ENCODE measurements around the gene DCDC2B. TPM values are rescaled to one million over a fixed set of nuclear protein-coding genes. Genes with fewer than 3 reads are reported as not detected.

DCDC2B gene
- total and polyA plus RNA-seq, 9 of the 15 experiments (the other 6 are each of a cell fraction or from before 2014, with no cell fraction given) = not detected

DNA sequence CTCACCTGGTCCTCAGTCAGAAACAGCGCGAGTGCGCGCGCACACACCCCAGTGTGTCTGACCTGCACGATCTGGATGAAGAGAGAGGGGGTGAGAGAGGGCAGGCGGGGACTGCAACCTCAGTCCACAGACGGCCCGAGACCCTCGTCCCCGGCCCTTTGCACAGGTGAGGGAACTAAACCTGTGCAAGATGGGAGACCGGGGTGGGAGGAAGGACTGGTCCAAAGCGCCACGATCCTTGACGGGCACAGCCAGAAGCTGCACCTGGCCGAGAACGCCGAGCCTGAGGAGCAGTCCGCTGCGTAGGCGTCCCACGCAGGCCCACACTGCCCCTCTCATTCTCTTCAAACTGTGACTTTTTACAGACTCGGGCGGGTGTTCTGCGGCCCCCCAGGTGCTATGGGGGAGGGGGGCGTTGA, 3.9 kb upstream of the DCDC2B start (continued):
- TF ChIP-seq EWSR1 (IDR thresholded peaks at IDR 0.05; ENCODE audit: borderline replicate concordance, low read depth, partially characterized antibody) (no peak), HIVEP1 (CRISPR knock-in tag; IDR thresholded peaks at IDR 0.05) (no peak), JUN (IDR thresholded peaks at IDR 0.05; ENCODE audit: borderline replicate concordance, low read depth, low read length) (no peak), JUN (CRISPR knock-in tag; IDR thresholded peaks at IDR 0.05; ENCODE audit: borderline replicate concordance) (no peak), HDAC1 (IDR thresholded peaks at IDR 0.05) (no peak)
- TF ChIP-seq, protein P1, sequence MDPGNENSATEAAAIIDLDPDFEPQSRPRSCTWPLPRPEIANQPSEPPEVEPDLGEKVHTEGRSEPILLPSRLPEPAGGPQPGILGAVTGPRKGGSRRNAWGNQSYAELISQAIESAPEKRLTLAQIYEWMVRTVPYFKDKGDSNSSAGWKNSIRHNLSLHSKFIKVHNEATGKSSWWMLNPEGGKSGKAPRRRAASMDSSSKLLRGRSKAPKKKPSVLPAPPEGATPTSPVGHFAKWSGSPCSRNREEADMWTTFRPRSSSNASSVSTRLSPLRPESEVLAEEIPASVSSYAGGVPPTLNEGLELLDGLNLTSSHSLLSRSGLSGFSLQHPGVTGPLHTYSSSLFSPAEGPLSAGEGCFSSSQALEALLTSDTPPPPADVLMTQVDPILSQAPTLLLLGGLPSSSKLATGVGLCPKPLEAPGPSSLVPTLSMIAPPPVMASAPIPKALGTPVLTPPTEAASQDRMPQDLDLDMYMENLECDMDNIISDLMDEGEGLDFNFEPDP (CRISPR knock-in tag; IDR thresholded peaks at IDR 0.05) = no peak

DNA sequence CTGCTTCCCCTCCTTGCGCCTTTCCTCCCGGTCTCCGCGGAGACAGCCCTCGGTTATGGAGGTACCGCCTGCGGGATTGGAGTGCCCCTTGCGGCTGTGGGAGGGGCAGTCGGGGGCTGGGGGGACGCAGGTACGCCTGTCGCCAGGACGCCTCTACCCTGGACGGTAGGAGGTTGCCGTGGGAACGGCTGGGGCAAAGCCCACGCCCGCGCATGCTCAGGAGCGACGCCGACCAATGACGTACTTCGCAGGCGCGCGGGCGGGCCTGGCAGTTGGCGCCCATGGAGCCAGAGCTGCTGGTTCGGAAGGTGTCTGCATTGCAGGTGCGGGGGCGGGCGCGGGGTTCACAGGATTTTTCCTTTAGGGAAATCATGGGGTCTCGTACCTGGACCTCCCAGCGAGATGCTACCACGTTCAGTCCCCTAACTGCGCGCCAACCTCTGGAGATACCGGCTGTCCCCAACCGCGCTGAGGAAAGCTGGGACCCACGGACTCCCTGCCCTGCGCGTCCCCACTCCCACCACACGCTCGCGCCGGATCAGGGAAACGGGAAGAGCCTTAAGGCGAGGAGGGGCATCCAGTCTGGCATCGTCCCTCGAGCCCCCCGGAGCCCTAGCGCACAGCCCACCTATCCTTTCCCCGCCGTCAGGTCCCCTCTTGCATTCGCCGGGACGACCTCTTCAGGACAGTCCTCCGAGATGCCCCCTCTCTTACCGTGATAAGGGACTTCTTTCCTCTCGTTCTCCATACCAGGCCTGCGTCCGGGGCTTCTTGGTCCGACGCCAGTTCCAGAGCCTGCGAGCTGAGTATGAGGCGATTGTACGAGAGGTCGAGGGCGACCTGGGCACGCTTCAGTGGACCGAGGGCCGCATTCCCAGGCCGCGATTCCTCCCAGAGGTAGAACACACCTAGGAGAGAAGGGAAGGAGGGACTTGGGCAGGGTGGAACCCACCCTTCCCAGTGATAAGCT, 3.2 kb upstream of the DCDC2B start, which contains the start of gene IQCC:
IQCC (plus strand) TSS at position 271 of the 970 bp plus-strand sequence; CDS start at position 282, 11 bp downstream.
- Histone ChIP-seq H2AFZ (ENCODE audit: low read depth, low read length) (peak within 1 kb of the TSS; percentile 92), H3K4me3 (peak within 1 kb of the TSS; percentile 74), H3K9me3 (replicated peaks; ENCODE audit: control insufficient read depth, insufficient read depth, low read depth, low read length) (no peaks in the 10 kb centered on the region), H3K36me3 (ENCODE audit: control insufficient read depth, insufficient read depth, low read length) (peaks cover 28% of the 10 kb centered on the region; the same call in 2 of the 3 replicates), H3K4me2 (ENCODE audit: insufficient read depth, low read length) (peak within 1 kb of the TSS; percentile 99), H3K27ac (ENCODE audit: extremely low read depth, low read depth, low read length) (peak within 1 kb of the TSS; percentile 87), H3K27me3 (ENCODE audit: control insufficient read depth in 2 of 2, insufficient read depth in 2 of 2, low read length in 2 of 2) (no peaks in the 10 kb centered on the region), H3K9me1 (ENCODE audit: control insufficient read depth, insufficient read depth, low read length) (peaks cover 4% of the 10 kb centered on the region), H4K20me1 (replicated peaks; ENCODE audit: control insufficient read depth, insufficient read depth, low read length) (no peaks in the 10 kb centered on the region), H3K9ac (ENCODE audit: insufficient read depth in 1 of 2, low read depth in 2 of 2, low read length in 2 of 2) (peak within 1 kb of the TSS; percentile 90 to 100), H3K4me1 (replicated peaks in 1 of 2; ENCODE audit: control insufficient read depth in 2 of 2, insufficient read depth in 2 of 2, low read length in 2 of 2) (peaks cover 22 to 47% of the 10 kb centered on the region in 2 experiments), H3K79me2 (ENCODE audit: control insufficient read depth, insufficient read depth, low read length) (peaks cover 25% of the 10 kb centered on the region)
- BruUV-seq (replicated peaks) = TSS peak; percentile 84
- in situ Hi-C loops (cut with MboI) = no loop called here
- peak; percentile 96 to 98 (median 97) for DNase-seq (ENCODE audit: extremely low read depth in 1 of 4, low spot score in 3 of 4)
- POLR2A ChIA-PET = interaction anchor here (0.5 to 7.8 kb wide), 13 partner anchors 10 to 170 kb away, joined by 3 to 80 read pairs (median 4); partner anchors contain the start of genes HDAC1, KPNA6 and MARCKSL1
- peak; percentile 79 for ATAC-seq
- intact Hi-C loops (cut with micrococcal nuclease) = loop anchor here (5.0 kb wide), 1 partner anchor 42 kb away; the partner anchor contains the start of gene FAM167B
- FAIRE-seq = peak; percentile 75
- CTCF ChIA-PET (ENCODE audit: low intra/inter-chr PET ratio) = no interaction called here
- WGBS (ENCODE audit: insufficient coverage, low coverage, missing lambda C conversion rate) = 2% methylated on average over 76 of the region's 77 CpGs
- TF ChIP-seq, protein P2, sequence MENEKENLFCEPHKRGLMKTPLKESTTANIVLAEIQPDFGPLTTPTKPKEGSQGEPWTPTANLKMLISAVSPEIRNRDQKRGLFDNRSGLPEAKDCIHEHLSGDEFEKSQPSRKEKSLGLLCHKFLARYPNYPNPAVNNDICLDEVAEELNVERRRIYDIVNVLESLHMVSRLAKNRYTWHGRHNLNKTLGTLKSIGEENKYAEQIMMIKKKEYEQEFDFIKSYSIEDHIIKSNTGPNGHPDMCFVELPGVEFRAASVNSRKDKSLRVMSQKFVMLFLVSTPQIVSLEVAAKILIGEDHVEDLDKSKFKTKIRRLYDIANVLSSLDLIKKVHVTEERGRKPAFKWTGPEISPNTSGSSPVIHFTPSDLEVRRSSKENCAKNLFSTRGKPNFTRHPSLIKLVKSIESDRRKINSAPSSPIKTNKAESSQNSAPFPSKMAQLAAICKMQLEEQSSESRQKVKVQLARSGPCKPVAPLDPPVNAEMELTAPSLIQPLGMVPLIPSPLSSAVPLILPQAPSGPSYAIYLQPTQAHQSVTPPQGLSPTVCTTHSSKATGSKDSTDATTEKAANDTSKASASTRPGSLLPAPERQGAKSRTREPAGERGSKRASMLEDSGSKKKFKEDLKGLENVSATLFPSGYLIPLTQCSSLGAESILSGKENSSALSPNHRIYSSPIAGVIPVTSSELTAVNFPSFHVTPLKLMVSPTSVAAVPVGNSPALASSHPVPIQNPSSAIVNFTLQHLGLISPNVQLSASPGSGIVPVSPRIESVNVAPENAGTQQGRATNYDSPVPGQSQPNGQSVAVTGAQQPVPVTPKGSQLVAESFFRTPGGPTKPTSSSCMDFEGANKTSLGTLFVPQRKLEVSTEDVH (IDR thresholded peaks at IDR 0.05; ENCODE audit: low read depth, partially characterized antibody) = peak; percentile 22
- TF ChIP-seq MCM7 (IDR thresholded peaks at IDR 0.05) (no peak), ZNF23 (CRISPR knock-in tag; IDR thresholded peaks at IDR 0.05) (no peak), YBX1 (IDR thresholded peaks at IDR 0.05) (no peak)
- TF ChIP-seq, protein P3, sequence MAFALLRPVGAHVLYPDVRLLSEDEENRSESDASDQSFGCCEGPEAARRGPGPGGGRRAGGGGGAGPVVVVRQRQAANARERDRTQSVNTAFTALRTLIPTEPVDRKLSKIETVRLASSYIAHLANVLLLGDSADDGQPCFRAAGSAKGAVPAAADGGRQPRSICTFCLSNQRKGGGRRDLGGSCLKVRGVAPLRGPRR (CRISPR knock-in tag; IDR thresholded peaks at IDR 0.05) = no peak
- TF ChIP-seq, protein P4, sequence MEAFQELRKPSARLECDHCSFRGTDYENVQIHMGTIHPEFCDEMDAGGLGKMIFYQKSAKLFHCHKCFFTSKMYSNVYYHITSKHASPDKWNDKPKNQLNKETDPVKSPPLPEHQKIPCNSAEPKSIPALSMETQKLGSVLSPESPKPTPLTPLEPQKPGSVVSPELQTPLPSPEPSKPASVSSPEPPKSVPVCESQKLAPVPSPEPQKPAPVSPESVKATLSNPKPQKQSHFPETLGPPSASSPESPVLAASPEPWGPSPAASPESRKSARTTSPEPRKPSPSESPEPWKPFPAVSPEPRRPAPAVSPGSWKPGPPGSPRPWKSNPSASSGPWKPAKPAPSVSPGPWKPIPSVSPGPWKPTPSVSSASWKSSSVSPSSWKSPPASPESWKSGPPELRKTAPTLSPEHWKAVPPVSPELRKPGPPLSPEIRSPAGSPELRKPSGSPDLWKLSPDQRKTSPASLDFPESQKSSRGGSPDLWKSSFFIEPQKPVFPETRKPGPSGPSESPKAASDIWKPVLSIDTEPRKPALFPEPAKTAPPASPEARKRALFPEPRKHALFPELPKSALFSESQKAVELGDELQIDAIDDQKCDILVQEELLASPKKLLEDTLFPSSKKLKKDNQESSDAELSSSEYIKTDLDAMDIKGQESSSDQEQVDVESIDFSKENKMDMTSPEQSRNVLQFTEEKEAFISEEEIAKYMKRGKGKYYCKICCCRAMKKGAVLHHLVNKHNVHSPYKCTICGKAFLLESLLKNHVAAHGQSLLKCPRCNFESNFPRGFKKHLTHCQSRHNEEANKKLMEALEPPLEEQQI (IDR thresholded peaks at IDR 0.05) = no peak

All from K562 (cell line).